Stimulated activated CD8-positive, alpha-beta memory T cell treated with anti-CD3 and anti-CD28 coated beads, Interleukin-7, amount 100 ng/mL, for 1 hour (primary cell): Measurements from ENCODE around the gene NDUFA6.

ENCODE experiments used
- DNase-seq, 2 donors: peaks; one replicate each; pipeline ENCODE4 v3.0.0-alpha.2; 2020; ENCODE audit warnings: low read depth in 2 of 2

Gene NDUFA6

DNA sequence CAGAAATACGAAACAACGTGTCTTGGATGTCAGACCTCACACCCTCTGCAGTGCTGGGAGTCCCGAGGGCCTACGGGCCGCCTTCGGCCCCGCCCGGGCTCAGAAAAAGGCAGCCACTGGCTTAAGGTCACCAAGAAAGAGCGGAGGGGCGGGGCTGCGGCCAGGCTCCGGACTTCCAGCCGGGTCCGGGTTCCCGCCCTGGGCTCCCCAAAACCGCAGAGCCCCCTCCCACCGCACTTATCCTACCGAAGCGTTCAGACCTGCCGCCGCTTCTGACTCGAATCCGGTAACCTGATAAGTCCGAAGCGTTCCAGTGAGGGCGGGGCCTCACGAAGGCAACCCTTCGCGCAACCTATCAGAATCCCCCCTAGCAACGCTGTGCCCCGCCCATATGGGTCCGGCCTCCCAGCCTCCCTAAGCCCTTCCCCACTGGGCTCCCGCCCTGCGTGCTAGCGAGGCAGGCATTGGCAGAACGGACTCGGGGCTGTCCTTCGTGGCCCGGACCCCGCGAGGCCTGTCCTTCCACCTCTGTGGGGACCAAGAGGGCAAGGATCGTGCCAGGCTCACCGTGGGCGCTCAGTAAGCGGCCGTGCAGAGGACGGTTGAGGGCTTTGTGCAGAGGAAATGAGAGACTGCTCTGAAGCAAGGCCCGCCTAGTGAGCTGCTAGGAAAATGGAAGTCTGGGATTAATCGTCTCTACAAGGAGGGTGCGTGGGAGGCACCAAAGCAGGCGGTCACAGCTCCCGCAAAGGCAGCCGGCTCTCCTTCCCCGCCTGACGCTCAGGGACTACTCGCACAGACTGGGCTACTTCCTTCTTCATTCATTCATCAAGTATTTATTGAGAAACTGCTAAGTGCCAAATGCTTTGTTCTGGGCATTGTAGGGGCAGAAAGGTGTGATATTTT, 19.8 kb downstream of the NDUFA6 start, which contains the start of gene NAGA:
TSS of gene NAGA (minus strand) at position 296 of the 906 bp plus-strand sequence. CDS start 515 bp downstream, outside the sequence.
- peak; percentile 69 to 80 for DNase-seq

- no peak for DNase-seq
Measured at GRCh38 chr22:42069801-42070516, 20.6 kb downstream of the NDUFA6 start.

DNA sequence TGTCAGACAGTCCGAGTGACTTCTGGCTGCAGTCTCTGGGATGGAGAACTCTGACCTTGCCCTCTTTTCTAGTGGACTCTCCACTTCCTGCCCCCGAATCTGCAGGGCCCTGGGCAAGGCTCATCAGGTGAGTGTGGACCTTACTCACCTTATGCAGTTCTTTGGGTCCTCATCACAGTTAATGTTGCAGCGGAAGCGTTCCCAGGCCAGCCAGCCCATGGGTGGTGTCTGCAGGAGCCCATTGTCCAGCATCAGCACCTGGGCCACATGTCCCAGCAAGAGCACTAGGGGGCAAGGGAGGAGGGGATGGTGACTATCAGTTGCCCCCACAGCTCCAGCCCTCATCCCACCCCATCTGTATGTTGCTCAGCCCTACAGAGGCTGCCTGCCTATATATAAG, 22.3 kb downstream of the NDUFA6 start:
- DNase-seq = no peak

- no peak for DNase-seq
Measured at GRCh38 chr22:42067671-42068251, 22.8 kb downstream of the NDUFA6 start.

DNA sequence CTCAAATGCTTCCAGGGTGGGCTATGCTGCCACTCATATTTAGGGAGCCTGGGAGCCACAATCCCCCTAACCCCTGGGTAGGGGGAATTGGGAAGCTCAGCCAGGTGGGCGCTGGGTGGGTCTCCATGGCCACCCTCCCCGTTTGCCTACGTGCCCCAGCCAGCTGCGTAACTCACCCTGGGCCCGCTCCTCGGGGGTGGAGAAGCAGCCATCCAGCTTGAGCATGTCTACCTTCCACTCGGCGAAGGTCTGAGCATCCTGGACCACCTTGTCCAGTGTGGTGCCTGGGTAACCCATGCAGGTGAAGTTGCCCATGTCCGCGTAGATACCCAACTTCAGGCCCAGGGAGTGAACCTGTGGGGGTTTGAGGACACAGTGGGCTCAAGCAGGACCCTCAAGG, 23.6 kb downstream of the NDUFA6 start:
- DNase-seq = no peak

DNA sequence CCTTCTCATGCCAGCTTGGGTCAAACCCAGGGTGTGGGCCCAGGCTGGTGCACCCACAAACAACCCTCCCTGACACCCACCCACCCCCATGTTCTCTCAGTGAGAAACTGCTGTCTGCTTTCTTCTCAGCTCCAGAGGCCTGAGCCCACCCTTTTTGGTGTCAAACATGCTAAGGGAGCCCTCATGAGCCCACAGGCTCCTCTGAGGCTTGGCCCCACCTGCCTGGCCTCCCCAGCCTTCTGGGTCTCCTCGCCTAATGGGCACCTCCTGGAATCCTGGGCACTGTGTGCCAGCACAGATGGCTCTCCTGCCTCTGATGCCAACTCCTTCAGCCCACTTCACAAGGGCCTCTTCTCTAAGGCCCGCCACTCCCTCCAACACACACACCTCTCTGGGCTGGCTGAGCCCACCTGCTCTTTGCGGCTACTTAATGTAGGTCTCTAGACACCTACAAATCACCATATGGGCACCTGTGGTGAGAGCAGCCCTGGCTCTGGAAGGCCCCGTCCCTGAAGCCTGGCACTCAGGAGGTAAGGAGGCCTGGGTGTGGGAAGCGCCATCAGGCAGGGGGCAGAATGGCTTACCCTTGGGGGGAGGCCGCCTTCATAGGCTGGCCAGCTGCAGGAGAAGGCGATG, 24.3 kb downstream of the NDUFA6 start:
- DNase-seq = no peak

- no peak for DNase-seq
Measured at GRCh38 chr22:42065438-42066125, 25.0 kb downstream of the NDUFA6 start.

- no peak for DNase-seq
Measured at GRCh38 chr22:42064629-42065028, 25.9 kb downstream of the NDUFA6 start.

DNA sequence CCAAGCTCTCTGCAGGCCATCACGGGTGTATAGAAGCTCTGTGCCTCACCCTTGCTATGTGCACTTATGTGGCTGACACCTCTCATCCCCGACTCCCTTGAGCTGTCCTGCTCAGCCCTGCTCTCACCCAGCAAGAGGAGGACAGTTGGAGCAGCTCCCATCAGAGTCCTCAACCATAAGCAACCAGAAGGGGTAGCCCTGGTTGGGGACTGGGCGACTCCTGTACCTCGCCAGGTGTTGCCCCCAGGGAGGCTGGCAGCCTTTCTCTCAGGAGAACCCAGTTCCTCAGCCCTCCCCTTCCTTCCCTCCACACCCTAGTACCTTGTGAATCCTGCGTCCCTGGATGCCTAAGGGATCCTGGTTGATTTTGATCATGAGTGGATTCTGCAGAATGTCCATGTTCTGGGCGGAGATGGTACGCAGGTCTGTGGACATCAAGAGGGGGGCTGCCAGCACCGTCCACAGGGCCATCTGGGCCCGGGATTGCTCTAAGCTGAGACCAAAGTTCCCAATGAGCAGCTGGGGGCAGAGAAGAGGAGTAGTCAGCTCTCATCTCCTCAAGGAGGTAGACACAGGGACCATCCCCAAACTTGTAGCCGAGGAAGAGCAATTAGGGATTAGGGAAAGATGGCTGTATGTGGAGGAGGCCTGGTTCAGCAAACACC, 27.9 kb downstream of the NDUFA6 start:
- no peak for DNase-seq

GRCh38 chr22:42061041-42061440, 29.5 kb downstream of the NDUFA6 start:
- no peak for DNase-seq

DNA sequence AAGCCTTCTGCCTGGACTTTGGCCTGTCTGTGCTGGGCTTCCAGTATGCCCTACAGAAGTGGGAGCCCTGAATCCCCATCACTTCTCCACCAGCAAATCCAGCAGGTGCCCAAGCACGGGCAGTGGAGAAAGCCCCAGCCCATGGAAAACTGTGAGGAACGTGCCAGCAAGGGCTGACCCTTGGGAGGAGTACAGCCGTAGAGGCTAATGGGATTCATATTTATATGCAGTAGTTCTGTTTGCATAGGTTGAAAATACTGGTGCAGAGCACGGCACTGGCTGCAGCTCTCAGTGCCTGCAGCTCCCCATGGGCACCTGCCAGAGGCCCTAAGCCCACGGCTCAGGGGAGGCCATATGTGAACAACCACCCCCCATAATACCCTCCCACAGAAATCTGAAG, 30.1 kb downstream of the NDUFA6 start:
- DNase-seq = no peak

DNA sequence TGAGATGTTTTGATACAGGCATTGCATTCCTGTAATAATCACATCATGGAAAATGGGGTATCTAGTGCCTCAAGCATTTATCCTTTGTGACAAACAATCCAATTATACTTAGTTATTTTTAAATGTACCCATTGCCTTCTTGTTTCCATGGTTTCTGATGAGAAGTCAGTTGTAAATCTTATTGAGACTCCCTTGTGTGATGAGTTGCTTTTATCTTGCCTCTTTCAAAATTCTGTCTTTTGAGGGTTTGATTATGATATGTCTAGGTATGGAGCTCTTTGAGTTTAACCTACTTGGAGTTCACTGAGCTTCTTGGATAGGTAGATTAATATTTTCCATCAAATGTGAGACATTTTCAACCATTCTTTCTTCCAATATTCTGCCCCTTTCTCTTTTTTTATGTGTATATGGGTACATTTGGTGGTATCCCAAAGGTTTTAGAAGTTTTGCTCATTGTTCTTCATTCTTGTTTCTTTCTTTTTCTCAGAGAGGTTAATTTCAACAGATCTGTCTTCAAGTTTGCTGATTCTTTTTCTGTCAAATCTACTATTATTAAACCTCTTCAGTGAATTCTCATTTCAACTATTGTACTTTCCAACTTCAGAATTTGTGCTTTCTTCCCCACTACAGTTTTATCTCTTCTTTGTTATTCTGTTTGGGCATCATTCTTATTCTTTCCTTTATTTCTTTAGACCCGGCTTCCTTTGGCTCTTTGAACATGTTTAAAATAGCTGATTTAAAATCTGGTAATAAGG, 33.6 kb downstream of the NDUFA6 start:
- no peak for DNase-seq

DNA sequence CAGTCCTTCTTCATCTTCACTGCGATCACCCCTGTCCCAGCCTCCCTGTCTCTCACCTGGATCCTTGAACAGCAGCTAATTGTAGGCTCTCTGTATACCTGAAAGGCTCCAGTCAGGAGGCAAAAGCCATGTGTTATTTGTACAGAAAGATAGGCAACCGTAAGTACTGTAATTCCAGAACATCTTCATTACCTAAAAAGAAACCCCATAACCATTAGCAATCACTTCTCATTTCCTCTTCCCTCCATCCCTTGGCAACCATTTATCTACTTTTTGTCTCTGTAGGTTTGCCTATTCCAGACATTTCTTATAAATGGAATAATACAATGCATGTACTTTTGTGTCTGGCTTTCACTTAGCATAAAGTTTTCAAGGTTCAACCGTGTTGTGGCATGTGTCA, 37.8 kb downstream of the NDUFA6 start:
- no peak for DNase-seq

GRCh38 chr22:42050641-42051180, 39.9 kb downstream of the NDUFA6 start:
- DNase-seq = no peak

DNA sequence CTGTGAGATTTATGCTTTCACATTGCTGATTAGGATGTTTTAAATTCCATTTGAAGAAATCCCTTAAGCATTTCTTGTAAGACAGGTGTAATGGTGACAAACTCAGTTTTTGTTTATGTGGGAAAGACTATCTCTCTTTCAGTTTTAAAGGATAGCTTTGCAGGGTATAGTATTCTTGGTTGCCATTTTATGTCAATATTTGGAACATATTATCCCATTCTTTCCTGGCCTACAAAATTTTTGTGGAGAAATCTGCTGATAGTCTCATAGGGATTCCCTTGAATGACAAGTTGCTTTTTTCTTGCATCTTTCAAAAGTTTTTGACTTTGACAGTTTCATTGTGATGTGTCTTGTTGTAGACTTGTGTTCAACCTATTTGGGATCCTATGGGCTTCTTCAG, 48.8 kb downstream of the NDUFA6 start:
- DNase-seq = no peak

DNA sequence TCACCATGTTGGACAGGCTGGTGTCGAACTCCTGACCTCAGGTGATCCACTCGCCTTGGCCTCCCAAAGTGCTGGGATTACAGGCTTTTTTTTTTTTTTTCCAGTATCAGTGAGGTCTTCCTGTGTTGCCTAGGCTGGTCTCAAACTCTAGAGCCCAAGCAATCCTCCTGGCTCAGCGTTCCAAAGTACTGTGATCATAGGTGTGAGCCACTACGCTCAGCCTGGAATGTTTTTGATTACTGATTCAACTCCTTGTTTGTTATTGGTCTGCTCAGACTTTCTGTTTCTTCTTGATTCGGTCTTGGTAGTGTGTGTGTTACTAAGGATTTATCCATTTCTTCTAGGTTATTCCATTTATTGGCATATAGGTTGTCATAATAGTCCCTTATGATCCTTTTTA, 51.3 kb downstream of the NDUFA6 start:
- no peak for DNase-seq
